Hypothalamus (tissue), 51 donors: ENCODE data around the gene FBXL7.
A peak's percentile ranks its signal among the peaks of the same experiment; 100 is the strongest.

Experiments used
- DNase-seq, 51 donors: peaks; one replicate each; lab custom pipeline; 2025; lab: John Stamatoyannopoulos, UW

The FBXL7 gene

DNA sequence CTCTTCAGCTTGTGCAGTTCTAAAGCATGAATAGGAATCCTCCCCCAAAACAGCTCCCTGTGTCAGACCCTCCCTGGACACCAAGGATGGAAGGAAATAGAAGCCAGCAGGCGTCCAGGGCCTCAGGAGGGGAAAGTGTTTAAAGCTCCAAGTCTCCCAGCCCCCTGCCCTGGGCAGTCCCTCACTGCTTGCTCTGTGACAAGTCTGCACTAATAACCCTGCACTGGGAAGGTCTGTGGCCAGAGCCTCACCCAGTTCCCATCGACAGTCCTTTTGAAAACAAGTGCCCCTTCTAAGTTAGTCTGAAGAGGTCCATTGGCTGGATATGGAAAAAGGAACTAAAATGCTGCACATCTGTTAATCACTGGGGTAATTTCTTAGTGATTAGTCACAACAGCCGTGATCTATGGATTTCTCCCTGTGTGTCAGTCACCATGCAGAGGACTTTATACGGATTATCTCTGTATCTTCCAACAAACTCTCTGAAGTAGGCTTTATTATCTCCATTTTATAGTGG lies 195.3 kb downstream of the FBXL7 start:
- DNase-seq, result no peak

DNA sequence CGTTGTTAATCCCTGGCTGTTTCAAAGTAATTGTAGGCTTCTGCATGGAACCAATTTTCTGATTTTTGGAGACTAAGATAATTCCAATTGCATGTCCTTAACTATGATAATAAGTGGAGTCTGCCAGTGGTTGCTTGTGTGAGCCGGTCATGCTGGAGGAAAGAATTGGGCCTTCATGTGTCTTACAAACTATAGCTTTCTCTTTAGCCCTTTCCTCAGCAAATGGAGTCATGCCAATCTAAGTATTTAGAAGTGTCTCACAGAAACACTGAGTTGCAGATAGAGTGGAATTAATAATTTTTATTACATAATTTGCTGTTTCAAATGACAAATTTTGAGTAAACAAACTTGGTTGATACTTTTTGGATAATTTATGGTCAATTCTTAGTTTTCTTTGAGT lies 200.4 kb downstream of the FBXL7 start:
- no peak for DNase-seq

DNA sequence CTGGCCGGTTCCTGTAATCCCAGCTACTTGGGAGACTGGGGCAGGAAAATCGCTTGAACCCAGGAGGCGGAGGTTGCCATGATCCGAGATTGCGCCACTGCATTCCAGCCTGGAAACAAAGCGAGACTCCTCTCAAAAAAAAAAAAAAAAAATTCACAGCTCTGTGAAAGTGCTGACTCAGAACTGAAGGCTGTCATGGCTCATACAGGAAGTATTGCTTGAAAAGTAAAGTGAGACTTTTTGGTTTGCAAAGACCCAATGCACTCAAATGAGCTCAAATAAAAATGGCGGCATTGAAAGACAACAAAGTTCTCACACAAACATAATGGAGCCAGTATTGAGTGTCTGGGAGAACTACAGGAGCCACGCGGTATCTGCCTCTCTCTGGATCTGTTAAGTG lies 202.1 kb downstream of the FBXL7 start:
- no peak for DNase-seq

DNA sequence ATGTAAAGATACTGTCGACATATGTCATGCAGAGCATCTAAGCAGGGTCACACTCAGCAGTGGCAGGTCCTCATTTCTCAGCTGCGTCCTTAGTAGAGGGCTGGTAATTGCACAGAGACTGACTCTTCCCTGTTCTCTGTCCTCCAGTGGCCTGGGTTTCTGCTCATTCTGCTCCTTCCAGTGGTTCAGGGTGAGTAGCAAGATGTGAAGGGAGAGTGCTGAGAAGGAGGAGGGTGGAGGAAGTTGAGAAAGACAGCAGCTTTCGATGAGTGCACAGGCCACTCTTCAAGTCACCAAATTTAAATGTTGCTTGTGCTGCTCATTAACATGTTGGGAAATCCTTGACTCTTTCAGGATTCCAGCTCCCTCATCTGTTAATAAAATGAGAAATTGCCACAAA lies 203.9 kb downstream of the FBXL7 start:
- DNase-seq, result no peak

DNA sequence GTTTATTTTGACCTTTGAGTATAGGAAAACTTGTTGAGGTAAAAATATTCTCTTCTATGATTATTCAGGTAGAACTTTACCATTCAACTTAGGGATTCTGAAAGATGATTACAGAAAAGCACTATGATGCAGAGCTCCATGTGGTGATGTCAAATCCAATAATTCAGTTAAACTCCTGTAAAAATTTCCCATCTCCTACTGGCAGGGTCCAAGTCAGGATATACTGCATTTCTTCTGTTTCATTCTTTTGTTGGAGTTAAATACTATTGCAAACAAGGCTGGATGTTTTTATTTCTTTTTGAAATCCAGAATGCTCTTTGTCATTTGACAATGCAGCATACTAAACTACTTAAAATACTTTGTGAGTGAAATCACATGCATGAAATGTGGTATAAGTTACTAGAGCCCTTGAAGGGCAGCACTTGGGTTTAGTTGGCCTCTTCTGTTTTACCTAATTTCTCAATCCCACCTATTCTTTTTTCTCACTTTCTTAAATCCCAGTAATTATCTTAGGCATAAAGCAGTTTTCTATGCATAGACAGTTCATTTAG lies 204.5 kb downstream of the FBXL7 start:
- no peak for DNase-seq

DNA sequence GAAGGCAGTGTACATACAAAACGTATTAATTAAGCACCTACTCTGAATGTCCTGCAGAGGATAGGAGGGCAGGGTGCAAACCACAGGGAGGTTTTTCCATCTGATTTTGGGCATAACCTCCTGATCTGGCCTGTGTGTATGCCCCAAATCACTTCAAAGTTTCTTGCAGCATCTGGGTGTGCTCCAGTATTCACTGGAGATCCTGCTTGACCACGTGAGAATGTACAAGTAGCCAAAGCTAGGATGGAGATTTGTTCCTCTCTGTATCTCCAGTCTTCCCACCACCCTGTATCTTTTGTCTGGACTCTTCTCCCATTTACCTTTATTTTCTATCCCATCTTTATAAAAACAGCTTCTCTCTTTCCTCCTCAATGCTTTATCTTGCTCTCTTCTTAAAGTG lies 207.7 kb downstream of the FBXL7 start:
- no peak for DNase-seq

DNA sequence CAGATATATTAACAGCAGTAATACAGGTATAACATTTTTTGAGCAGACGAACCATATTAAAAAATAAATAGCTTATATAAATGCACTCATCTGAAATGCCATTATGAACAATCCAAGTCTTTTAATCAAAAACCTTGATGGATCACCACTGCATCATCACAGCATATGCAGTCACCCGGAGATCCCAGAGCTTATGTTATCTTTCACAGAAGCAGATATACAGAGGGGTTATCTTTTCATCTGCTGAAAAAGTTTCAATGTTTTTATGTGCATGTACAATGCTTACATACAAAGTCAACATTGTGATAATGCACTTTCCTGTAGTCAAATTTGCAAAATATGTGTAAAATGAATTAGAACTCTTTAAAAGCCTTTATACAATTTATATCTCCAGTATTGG lies 211.9 kb downstream of the FBXL7 start:
- no peak for DNase-seq

DNA sequence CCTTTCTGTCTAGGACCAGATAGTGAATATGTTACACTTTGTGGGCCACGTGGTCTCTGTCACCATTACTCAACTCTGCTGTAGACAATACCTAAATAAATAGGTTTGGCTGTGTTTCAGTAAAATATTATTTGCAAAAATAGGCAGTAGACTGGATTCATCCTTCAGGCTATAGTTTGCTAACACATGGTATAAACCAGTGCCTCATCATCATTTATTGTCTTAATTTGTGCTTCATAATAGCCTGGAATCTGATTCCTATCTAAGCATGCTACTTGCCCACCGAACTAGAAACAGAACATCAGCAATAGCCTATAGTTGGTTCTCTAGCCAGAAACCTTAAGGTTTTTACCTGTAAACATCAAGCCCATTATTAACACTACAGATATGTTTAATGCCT lies 215.6 kb downstream of the FBXL7 start:
- no peak for DNase-seq

DNA sequence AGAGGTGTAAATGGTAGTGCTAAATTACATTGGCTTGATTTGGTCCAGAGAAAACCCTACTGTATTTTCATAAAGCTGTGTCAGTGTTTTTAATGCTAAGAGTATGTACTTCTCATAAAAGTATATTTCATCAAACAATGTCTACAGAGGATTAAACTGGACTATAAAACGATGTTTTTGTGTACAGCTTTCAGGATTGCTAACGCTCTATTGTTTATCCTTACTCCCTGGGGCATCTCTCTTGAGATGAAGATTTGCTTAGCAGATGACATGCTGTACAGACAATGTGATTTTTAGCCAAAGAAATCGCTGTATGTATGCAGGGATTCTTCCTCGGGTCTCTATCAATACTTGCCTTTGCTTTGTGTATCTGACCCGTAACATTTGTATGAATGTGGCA lies 216.0 kb downstream of the FBXL7 start:
- no peak for DNase-seq

DNA sequence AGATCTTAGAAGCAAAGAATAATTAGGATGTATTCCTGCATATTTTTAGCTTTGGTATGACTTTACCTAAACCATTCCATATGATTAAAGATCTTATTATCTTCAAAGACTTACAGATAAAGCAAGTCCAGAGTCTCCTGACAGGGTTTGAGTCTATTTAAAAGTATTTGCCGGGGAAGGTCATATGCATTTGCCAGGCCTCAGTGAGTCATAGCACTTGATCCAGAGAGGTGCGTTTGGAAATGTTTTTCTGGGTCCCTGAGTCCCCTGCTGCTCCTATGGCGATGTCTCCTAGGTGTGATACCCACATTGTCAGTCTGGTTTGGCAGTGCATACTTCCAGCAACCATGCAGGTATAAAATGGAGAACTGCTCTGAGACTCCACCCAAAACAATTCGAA lies 217.0 kb downstream of the FBXL7 start:
- no peak for DNase-seq

DNA sequence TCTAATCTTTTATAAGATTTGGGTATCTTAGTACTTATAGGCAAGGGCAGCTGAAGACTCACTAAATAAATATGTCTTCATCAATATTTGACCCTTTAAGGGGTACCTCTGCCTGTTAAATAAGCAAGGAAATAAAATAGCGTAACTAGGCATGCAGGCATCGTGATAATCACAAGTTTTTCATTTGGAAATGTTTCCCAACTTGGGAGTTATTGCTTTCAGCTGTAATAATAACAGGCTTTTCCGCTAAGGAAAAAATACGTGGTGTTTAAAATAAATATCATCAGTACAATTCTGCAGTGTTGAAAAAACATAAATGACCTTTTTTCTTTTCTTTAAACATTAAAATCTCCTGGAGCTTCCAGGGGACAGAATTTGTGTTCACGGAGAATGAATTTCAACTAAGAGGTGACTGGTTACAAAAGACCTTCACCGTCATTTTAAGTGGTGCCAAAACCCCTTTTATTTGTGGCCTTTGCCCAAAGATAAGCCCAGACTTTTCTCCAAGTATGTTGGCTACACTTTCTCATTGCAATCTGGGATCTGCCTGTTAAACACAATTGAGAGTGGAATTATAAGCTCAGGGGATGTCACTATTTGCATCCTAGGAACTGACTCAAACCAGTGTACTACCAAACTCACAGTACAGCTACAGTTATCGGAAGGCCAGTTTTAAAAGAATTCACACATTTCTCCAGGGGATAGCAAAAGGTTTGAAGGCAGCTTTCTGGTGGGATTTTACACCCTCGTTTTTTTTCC lies 218.6 kb downstream of the FBXL7 start:
- no peak for DNase-seq

DNA sequence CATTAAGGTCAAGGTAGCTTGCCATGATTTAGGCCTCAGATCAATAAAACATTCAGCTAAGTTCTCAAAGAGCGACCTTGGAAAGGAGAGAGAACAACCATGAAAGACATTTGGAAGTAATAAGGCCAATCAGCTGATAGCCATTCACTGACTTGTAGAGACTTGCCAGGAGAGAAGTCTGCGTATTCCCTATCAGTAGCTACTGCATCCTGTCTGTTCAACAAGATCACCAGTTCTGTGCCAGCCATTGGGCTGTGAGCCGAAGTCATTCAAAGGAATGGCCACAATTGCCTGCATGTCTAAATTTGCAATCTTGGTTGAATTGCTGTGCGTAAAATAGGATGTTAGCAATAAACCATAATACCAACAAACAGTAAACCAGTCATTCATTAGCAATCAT lies 219.8 kb downstream of the FBXL7 start:
- peak in 1 of 51 donors; percentile 21 for DNase-seq

DNA sequence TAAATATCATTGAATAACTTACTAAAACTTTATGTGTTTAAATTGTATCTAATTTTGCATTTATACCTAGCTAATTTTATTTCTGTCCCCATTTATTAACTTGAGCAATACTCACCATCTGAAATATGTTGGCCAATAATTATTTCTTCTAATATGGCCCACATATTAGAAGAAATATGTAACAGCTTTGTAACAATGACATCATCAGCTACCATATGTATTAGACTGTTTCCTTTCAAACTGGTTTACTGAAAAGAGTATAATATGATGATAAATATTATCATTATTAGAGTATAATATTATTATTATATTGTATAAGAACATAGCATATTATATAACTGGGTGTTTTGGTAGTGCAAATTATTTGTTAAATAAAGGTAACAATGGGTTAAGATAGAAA lies 220.5 kb downstream of the FBXL7 start:
- DNase-seq, result no peak

DNA sequence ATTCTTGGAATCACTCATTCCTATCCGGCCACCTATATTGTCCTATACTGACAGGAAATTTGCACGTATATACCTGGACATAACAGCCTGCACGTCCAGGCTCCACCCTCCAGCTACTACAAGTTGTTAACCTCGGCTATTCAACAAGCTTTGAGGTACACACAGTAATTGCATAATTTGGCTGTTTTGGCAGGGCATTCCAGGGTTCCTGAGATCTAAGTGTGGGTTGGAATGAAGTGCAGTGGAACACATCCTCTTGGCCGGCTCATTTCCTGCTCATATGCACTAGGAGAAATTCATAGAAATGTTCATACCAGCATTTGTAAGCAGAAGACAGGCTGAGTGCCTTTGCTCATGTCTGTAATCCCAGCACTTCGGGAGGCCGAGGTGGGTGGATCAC lies 222.3 kb downstream of the FBXL7 start:
- DNase-seq, result no peak

DNA sequence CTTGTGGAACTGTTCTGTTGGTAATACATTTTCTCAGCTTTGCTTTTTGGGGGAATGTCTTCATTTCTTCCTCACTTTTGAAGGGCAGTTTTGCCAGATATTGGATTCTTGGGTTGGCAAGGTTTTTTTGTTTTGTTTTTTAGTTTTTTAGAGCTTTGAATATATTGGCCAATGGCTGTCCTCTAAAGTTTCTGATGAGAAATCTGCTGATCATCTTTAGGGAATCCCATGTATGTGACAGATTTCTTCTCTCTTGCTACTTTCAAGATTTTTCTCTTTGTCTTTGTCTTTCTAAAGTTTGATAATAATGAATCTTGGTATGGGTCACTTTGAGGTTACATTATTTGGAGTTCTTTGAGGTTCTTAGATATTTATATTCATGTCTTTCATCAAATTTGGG lies 227.4 kb downstream of the FBXL7 start:
- no peak for DNase-seq

DNA sequence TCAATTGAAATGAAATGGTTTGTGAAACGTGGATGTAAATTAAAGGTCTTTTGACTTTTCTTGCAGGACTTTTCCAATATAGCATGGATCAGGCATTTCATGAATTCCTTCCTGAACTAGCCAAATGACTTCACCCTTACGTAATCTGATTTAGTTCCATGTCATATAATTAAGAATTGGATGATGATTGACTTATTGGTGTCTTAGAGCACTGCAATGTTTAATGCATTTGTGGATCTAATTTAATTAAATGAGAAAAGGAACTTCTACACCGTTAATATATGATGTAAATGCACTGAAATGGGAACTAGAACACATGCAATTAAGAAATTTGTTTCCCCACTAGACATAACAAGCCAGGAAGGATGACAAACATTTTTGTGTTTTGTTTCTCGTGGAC lies 228.8 kb downstream of the FBXL7 start:
- no peak for DNase-seq

DNA sequence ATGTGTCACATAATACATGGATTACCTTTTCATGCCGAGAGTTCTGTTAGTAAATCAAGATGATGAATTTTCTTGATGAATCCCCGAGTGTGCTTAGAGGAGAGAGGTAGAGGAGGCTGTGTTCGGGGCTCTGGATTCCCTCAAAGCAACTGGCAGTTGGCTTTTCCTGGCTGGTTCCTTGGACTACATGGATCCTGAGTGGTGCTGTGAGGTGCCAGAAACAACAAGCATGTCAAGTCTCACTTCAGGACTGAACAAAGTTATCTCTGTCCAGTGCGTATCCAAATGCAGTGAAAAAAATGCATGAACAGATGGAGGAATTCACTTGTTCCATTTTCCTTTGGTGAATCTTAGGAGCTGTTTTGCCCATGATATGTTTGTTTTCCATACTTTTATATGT lies 231.7 kb downstream of the FBXL7 start:
- no peak for DNase-seq

DNA sequence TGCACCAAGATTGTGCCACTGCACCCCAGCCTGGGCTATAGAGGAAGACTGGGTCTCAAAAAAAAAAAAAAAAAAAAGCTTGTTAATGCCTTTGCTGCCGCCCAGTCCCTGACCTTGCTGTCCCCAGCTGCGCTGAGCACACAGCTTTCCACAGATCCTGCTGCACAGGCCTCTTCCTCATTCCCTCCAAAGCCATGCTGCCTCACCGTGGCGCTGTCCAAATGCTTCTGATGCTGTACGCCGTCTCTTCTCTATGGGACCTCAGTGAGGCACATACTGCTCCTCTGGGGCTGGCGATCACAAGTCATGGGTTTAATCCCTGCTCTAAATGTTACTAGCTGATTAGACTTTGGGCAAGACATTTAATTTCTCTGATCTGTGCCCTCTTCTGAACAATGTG lies 234.1 kb downstream of the FBXL7 start:
- no peak for DNase-seq

DNA sequence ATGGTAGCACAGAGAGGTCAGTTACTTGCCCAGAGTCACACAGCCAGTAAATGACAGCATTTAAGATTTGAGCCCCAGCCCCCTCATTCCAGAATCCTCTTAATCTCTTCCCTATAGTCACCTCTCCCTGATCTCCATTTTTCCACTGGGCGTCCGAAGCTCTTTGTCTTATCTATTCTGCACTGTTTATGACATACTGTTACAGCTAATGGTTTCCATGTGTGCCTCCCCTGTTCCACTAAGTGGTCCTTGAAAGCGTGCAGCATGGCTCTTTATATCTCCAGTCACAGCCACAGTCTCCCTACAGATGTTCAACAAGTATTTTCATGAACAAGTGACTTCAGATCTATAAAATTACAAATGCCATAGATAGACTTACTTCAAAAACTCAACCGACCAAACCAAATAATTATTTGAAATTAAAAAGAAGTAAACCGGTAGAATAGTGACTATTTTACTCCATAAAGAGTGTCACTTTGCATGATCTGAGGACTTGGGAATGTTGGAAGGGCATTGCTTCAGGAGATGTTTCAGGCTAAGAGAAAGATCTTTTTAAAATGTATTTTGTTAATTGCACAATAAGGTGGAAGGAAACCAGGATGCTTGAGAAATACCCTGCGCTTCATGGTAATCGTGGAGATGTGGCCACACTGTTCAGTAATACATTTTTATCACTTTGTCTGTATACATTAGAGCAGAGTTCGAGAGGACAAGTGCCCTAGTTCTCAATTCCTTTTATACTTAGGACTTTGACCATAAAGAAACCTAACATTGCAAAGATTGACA lies 237.2 kb downstream of the FBXL7 start:
- DNase-seq, result no peak

DNA sequence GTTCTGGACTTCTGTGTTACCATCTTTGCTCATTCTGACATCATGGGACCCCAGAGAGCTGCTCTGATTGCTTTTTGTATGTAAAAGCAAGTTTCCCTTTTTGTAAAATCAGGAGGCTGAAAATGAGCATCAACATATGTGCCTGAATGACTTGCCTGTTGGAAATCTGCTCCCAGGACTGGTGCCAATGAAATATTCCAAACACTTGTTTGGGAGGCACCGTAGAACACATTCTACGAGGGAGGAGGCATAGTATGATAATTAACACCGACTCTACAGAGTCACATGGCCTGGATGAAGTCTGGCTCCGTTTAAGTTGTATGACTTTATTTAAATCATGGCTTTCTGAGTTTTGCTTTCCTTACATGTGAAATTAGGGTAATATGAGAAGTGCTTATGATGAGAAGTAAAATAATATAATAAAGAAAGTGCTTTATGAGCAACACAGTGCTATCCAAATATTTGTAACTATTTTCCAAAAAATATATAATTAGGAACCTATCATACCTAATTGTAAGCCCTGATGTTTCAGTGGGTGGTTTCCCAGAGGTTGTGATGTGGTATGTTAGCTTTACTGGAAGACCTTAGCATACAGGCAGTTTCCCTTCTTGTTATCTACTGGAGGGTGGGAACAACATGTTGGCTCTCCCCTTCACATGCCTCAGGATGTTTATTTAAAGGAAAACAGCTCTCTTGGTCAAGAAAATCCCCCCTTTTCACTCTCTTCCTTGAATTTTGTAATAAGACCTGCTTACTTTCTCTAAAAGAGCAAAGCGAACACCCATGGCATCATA lies 238.1 kb downstream of the FBXL7 start:
- DNase-seq, result no peak

DNA sequence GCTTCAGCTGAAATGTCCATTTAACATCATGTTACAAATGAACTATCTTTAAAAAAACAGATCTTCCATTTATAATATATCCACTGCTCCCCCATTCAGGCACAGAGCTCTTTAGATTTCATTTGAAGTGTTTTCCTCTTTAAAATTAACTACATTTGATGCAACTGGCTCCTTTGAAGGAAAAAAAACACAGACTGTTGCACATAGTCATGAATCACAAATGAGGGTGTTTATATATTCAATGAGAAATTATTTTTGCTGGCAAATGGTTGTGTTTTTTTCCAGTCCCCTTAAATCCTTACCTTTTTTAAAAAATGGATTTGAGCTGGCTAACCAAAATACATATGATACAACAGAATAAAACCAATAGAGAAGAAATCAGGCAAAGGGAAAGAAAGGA lies 240.4 kb downstream of the FBXL7 start:
- no peak for DNase-seq
